DOHH2 (cell line): ENCODE measurements around the gene IQGAP3.

Experiments used
- EZH2phosphoT487 ChIP-seq: fragments of 200-600 bp; sonication (generic); IDR thresholded peaks from 2 replicates; pipeline ENCODE4 v1.6.1; 2017; ENCODE audit warnings: borderline replicate concordance, mild to moderate bottlenecking, antibody characterized with exemption, low read length, moderate library complexity, mixed read lengths
- TF ChIP-seq, protein P1 (sequence below): fragments of 200-600 bp; sonication (generic); IDR thresholded peaks from one replicate; pipeline ENCODE4 v1.5.1; 2014; ENCODE audit warnings: antibody characterized with exemption, mild to moderate bottlenecking, low read depth, low read length; ENCODE audit not compliant: poor library complexity, severe bottlenecking

DNA sequence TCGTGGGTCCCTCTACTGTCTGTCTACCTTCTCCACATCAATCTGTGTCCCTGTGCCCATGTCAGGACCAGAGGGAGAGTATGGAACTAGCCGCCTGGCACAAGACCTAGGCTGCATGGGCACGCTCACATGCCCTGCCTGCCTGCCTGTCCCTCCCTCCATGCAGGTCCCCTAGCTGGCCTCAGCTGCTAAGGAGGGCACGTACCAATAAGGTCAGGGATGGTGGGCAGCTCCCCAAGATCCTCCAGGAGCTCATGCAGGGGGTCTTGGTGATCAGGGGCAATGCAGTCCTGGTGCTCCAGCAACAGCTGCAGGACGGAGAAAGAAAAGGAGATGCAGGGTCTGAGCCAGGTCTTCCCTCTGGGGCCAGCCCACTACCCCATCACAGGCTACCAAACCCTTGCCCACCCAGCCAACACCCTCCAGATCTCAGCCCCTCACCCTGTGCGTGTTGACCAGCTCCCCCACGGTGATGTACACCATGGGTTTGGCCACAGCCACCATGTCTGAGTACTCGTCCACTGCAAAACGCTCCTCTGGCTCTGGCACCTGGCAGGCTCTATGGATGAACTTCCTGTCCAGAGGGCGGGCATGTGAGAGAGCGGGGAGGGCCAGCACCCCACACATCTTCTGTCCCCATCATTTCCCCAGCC lies 38.7 kb downstream of the IQGAP3 start:
- TF ChIP-seq, protein P1, sequence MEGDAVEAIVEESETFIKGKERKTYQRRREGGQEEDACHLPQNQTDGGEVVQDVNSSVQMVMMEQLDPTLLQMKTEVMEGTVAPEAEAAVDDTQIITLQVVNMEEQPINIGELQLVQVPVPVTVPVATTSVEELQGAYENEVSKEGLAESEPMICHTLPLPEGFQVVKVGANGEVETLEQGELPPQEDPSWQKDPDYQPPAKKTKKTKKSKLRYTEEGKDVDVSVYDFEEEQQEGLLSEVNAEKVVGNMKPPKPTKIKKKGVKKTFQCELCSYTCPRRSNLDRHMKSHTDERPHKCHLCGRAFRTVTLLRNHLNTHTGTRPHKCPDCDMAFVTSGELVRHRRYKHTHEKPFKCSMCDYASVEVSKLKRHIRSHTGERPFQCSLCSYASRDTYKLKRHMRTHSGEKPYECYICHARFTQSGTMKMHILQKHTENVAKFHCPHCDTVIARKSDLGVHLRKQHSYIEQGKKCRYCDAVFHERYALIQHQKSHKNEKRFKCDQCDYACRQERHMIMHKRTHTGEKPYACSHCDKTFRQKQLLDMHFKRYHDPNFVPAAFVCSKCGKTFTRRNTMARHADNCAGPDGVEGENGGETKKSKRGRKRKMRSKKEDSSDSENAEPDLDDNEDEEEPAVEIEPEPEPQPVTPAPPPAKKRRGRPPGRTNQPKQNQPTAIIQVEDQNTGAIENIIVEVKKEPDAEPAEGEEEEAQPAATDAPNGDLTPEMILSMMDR: no peak
- TF ChIP-seq EZH2phosphoT487: no peak
